HepG2 (cell line): ENCODE data around the gene INHBE. TPM values are rescaled to one million over a fixed set of nuclear protein-coding genes. Genes with fewer than 3 reads are reported as not detected.

Source experiments
- ASH2L ChIP-seq: fragments of 300-600, 200-600 bp; sonication (generic); IDR thresholded peaks from 2 replicates; pipeline ENCODE4 v1.7.0; 2017; ENCODE audit warnings: low read depth, mild to moderate bottlenecking, moderate library complexity, mixed read lengths, low read length; ENCODE audit not compliant: insufficient read length
- CTCF ChIP-seq: sonication (generic); formaldehyde crosslinking; IDR thresholded peaks from 2 replicates; pipeline ENCODE4 v1.5.0; 2020; ENCODE audit warnings: mild to moderate bottlenecking, missing genetic modification reagents, moderate library complexity
- HMG20A ChIP-seq: IDR thresholded peaks from 2 replicates; pipeline ENCODE4 v1.6.1; 2016; ENCODE audit warnings: borderline replicate concordance
- HMGXB4 ChIP-seq, 2 experiments: sonication (generic) in 1 of 2; formaldehyde crosslinking in 1 of 2; IDR thresholded peaks; 2 replicates each; pipeline versions ENCODE4 v1.4.0 to v1.6.1; 2018 to 2020; ENCODE audit warnings: missing genetic modification reagents in 2 of 2, borderline replicate concordance in 1 of 2, low read depth in 1 of 2, mild to moderate bottlenecking in 1 of 2, missing biosample characterization in 1 of 2
- MTERF4 ChIP-seq: sonication (generic); formaldehyde crosslinking; IDR thresholded peaks from 2 replicates; pipeline ENCODE4 v1.8.0; 2023; ENCODE audit warnings: mild to moderate bottlenecking, missing genetic modification reagents
- SPEN ChIP-seq: sonication (generic); formaldehyde crosslinking; IDR thresholded peaks from 2 replicates; pipeline ENCODE4 v1.5.1; 2020; ENCODE audit warnings: low read depth, mild to moderate bottlenecking, missing genetic modification reagents
- TFE3 ChIP-seq: IDR thresholded peaks from 2 replicates; pipeline ENCODE4 v1.6.1; 2016
- ZBTB1 ChIP-seq: sonication (generic); formaldehyde crosslinking; IDR thresholded peaks from 2 replicates; pipeline ENCODE4 v1.4.0; 2020; ENCODE audit warnings: missing genetic modification reagents, borderline replicate concordance
- ZBTB25 ChIP-seq: IDR thresholded peaks from 2 replicates; pipeline ENCODE4 v1.6.1; 2018; ENCODE audit warnings: missing genetic modification reagents
- ZNF343 ChIP-seq: sonication (generic); formaldehyde crosslinking; IDR thresholded peaks from 2 replicates; pipeline ENCODE4 v1.4.0; 2020; ENCODE audit warnings: mild to moderate bottlenecking, missing genetic modification reagents
- ZNF629 ChIP-seq: sonication (generic); formaldehyde crosslinking; conservative IDR thresholded peaks from 2 replicates; pipeline ENCODE4 v1.5.0; 2020; ENCODE audit warnings: missing genetic modification reagents
- ZNF761 ChIP-seq: sonication (generic); formaldehyde crosslinking; conservative IDR thresholded peaks from 2 replicates; pipeline ENCODE4 v1.4.0; 2020; ENCODE audit warnings: mild to moderate bottlenecking, missing genetic modification reagents
- ZNF773 ChIP-seq: sonication (generic); formaldehyde crosslinking; IDR thresholded peaks from 2 replicates; pipeline ENCODE4 v1.4.0; 2020; ENCODE audit warnings: missing genetic modification reagents, borderline replicate concordance
- ZNF781 ChIP-seq: sonication (generic); formaldehyde crosslinking; IDR thresholded peaks from 2 replicates; pipeline ENCODE4 v1.5.1; 2020; ENCODE audit warnings: borderline replicate concordance, mild to moderate bottlenecking, missing genetic modification reagents; ENCODE audit errors: not compliant biosample characterization
- ZSCAN20 ChIP-seq: sonication (generic); formaldehyde crosslinking; IDR thresholded peaks from 2 replicates; pipeline ENCODE4 v1.4.0; 2020; ENCODE audit warnings: missing genetic modification reagents, mild to moderate bottlenecking, borderline replicate concordance
- polyA plus RNA-seq, 8 experiments: library from polyadenylated mRNA; depleted of rRNA in 3 of 8; stranded (reverse) in 7 of 8; unstranded in 1 of 8; fragments of >200 nt; fragmentation: Illumina TruSeq in 4 of 8; extraction: Trizol in 4 of 8; gene quantifications; 2 replicates each; pipeline versions ENCODE4 v1.2.1 to v1.2.3, GENCODE V29; 2011 to 2016; ENCODE audit warnings: low read depth in 4 of 8, missing spikeins in 1 of 8, mixed read lengths in 1 of 8; ENCODE audit not compliant: insufficient read depth in 1 of 8
- total RNA-seq, 5 experiments: library from RNA; depleted of rRNA; stranded (reverse); fragments of >200 nt; fragmentation: Illumina TruSeq; extraction: Trizol; gene quantifications; 2 replicates each; pipeline ENCODE4 v1.2.3, GENCODE V29; 2016; ENCODE audit warnings: low read depth in 1 of 5

The INHBE gene
- total and polyA plus RNA-seq, 2 of the 13 experiments (the other 11 are each of a cell fraction or from before 2014, with no cell fraction given): 17.0 to 32.0 TPM

- TF ChIP-seq ZNF773 (CRISPR knock-in tag): no peak
- TF ChIP-seq ZNF761 (CRISPR knock-in tag): 0 out of 2 replicates have a peak, but pooled peaks have one; percentile 50
- TF ChIP-seq CTCF (CRISPR knock-in tag): peak; percentile 12; the same call in 1 of the 2 replicates
- no peak for TF ChIP-seq ZNF343 (CRISPR knock-in tag)
- no peak for TF ChIP-seq ZSCAN20 (CRISPR knock-in tag)
- TF ChIP-seq ZBTB1 (CRISPR knock-in tag): no peak
- no peak for TF ChIP-seq MTERF4
- peak; percentile 41 for TF ChIP-seq ASH2L
- peak; percentile 60 for TF ChIP-seq SPEN (CRISPR knock-in tag)
- no peak for TF ChIP-seq ZBTB25
- TF ChIP-seq HMG20A (CRISPR knock-in tag): no peak
- TF ChIP-seq ZNF629 (CRISPR knock-in tag): no peak
- TF ChIP-seq ZNF781 (CRISPR knock-in tag): no peak
- peak in 1 of 2 experiments; percentile 22; a peak in 1 of 4 replicates for TF ChIP-seq HMGXB4 (CRISPR knock-in tag; IDR thresholded peaks at IDR 0.05; ENCODE audit: borderline replicate concordance in 1 of 2, low read depth in 1 of 2)
- TF ChIP-seq TFE3: no peak
These were observed 20.4 kb upstream of the INHBE start, which contains the start of gene INHBC (continued) for GRCh38 chr12:57434517-57435223.
